HG03354 (cell line): ENCODE data around the gene APBA1.

Experiments used
- ATAC-seq: cut with Tn5 transposase; IDR thresholded peaks from one replicate; pipeline ENCODE4 v1.9.1; 2021; ENCODE audit warnings: mild to moderate bottlenecking; ENCODE audit not compliant: unreplicated experiment, poor library complexity, severe bottlenecking

APBA1 gene

DNA sequence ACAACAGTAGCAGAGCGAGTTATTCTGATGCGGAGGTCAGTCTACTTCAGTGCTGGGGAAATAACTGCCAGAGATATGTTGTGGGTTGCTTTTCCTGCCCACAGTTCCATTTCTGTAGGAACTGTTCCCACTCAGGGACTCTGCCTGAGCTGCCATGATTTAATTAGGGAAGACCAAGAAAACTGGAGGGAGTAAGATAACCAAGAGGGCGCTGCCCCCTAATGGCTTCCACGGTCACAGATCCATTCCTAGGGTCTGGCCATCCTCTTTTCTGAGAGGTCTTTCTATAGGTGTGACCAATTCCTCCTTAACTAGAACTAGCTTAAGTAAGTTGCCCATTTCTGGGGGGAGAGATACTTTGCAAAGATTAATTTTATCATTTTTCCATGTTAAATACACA, 125.9 kb downstream of the APBA1 start:
- no peak for ATAC-seq

DNA sequence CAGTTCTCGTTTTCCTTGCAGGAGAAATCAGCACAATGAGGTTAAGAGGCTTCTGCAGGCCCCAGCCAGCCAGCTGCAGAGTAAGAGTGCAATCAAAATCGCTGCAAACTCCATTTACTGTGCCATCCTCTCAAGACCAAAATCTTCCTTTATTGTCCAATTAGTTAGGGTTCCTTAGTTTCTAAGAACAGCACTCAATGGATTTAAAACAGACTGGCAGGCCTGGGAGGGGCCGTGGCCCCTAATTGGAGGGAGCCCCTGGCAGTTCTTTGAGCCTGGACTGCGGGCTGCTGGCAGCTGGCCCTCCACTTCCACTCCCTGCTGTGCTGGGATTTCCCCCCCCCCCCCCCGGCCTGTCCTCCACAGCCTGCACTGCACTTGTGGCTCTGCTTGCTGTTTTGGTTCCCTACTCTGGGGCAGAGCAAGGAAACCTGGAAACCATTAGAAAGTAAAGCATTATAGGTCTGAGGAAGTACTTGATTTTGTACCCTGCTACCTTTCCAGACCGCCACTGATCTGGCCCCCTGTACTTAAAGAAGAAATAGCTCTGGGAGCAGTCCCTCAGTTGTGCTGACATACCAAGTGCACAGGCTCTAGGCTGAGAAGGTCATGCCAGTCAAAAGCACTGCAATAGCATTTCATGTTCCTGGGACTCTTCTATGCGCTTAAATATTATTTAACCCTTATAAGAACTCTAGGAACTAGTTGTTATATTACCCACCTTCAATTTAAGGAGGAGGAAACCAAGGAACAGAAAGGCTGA, 129.0 kb downstream of the APBA1 start:
- no peak for ATAC-seq

DNA sequence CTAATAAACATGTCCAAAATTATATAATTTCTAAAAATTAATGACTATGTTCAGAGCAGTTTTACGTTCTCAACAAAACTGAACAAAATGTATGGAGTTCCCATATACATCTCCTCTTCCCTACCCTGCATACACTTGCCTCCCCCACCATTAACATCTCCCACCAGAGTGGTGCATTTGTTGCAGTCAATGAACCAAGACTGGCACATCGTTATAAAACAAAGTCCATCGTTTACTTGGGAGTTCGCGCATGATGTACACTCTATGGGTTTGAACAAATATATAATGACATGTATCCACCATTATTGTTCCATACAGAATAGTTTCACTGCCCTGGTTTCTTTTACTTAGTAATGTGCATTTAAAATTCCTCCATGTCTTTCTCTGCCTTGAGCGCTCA, 130.1 kb downstream of the APBA1 start:
- ATAC-seq, result no peak

DNA sequence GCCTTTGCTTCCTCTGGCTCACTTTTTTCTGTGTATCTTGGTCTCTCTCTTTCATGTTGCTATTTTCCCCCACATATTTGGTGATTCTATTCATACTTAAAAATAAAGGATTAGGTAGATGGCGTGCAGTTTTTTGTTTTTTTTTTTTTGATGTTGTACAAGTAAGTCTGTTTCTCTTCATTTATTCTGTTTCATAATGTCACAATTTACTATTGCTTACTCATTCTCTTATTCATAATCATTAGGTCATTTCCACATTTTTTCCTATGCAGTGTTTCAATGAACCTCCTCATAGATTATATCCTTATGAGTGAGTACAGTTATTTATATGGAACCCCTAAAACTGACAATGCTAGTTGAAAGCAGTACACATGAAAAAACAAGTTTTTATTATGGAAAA, 136.3 kb downstream of the APBA1 start:
- no peak for ATAC-seq

DNA sequence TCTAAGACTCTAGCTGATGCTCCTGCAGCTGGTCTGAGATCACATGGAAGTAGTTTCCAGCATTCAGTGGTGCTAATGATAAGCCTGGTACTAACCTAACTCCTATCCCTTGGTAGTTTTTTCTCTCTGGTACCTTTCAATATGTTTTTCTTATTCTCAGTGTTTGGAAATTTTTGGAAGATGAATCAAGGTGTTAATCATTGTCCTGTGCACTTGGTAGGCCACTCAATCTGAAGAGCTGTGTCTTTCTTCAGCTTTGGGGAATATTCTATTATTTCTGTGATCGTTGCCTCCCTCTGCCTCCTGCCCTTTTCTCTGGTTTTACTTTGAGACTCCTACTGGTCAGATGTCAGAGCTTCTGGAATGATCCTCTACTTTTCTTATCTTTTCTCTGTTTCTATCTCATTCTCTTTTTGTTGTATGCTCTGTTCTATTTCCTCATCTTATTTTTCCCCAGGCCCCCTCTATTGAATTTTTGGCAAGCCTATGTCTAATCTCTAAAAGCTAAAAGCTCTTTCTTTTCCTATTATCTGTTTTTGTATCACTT, 136.8 kb downstream of the APBA1 start:
- no peak for ATAC-seq

DNA sequence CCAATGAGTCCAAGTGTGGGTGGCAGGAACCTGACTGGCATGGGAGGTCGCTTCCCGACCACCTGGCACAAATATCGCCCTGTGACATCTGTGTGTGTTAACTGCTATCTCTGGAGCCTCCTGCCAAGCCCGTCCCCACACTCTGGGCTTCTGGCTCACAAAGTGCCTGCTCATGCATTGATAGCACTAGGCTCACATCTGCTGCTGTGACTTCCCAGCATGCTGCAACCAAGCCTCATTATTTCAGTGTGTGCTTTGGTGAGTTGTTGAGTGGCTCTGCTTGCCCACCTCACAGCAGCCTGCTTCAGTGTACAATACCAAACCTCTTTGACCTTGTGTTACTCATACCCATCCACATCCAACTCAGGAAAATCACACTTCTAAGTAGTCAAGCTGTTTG, 139.8 kb downstream of the APBA1 start:
- ATAC-seq, result no peak

DNA sequence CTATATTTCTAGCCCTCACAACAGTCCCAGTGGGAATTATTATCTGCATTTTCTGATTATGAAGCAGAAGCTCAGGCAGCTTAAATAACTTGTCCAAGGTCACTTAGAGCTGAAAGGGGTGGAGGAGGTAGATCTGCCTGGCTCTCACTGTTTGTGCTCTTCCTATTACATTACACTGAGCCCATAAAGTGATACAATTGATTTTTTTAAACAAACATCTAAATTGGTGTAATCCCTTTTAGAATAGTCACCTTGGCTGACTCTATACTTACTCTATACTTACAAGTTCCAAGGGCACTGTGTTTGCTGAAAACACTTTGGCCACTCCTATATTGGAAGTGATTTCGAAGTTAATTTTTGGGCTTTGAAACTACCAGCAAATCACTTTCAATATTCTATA, 144.7 kb downstream of the APBA1 start:
- ATAC-seq, result no peak

DNA sequence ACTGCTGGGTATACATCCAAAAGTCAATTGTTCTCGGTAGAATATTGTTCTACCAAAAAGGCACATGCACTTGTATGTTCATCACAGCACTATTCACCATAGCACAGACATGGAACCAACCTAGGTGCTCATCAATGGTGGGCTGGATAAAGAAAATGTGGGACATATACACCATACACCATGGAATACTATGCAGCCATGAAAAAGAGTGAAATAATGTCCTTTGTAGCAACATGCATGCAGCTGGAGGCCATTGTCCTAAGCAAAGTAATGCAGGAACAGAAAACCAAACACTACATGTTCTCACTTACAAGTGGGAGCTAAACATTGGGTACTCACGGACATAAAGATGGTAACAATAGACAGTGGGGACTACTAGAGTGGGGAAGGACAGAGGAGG, 145.5 kb downstream of the APBA1 start:
- no peak for ATAC-seq

DNA sequence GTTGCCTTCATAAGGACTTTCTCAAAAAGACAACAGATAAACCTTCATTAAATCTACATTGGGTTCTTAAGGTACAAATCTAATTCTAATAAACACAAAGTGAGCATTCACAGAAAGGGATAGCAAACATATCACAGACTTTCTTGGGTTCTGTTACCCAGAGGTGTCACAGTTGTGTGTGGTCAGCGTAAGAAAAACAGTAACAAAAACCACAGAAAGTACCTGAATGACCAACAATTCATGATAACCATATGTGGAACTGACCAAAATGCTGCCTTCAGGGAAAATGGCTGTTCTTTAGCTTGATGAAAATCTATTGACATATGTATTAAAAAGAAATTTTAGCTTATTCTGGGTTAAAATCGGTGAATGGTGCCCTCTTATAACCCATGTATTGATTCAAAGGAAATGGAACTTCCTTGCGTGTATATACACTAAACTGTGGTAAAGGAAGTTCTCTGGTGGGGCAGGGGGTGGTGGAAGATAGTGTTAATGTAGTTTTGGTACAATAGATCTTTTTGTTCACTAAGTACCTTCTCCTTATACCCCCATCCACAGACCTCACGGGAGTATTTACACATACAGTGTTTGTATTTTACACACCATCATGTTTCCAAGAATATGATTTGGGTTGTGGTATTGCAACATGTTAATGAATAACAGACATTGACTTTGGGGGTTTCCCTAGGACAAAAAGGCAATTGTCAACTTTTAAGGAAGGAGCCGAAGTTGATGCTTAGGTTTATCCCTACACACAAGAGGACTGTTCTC, 152.5 kb downstream of the APBA1 start:
- ATAC-seq, result peak; percentile 97

DNA sequence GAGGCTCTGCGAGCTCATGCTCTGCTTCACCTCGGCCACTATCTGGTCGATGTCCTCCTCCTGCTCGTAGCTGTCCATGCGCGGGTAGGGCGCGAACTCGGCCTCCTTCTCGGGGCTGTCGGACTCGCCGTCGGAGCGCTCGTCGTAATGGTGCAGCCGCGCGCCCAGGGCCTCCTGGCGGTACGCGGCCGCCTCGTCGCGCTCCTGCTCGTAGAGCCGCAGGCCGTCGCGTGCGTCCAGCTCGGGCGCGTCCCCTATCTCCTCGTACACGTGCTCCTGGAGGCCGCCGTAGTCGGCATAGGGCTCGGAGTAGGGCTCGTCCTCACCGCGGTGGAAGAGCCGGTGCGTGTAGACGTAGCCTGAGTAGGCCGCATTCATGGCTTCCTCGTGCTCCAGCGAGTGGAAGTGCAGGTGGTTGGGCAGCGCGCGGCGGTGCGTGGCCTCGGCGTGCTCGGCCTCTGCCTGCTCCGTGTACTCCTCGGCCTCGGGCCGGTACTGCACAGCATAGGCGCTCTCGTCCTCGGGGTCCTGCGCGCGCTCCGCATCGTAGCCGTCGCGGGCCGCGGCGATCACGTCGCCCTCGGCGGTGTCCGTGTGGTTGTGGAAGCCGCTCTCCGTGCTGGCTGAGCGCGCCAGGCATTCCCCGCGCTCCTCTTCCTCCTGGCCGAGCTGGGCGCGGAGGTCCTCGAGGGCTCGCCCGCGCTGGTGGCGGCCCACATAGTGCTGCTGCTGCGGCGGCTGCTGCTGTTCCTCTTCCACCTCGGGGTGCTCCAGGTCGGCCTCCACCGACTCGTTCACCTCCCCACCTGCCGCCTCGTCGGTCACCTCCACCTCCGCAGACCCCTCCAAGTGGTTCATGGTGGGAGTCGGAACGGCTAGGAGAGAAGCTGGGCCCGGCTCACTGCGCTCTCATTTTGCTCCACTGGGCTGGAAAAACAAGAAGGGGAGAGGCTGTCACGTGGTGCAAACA, 155.5 kb downstream of the APBA1 start:
- ATAC-seq, result no peak

DNA sequence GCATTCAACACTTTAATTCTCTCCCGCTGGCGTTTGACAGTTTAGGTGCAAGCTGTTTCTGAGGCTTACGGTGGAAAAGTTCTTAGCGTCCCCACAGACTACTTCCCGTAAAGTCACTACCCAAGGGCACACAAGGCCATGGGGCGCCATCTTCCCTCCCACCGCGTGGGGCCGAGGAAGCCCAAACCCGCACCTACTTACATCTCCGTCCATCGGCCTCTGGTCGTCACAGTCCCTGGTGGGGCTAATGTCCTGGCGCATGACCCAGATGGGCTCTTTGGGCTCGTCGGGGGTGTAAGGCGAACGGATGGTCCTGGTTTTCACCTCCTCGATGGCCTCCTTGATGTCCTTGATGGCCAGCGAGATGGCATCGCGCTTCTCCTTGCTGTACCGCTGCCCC, 156.4 kb downstream of the APBA1 start:
- no peak for ATAC-seq

DNA sequence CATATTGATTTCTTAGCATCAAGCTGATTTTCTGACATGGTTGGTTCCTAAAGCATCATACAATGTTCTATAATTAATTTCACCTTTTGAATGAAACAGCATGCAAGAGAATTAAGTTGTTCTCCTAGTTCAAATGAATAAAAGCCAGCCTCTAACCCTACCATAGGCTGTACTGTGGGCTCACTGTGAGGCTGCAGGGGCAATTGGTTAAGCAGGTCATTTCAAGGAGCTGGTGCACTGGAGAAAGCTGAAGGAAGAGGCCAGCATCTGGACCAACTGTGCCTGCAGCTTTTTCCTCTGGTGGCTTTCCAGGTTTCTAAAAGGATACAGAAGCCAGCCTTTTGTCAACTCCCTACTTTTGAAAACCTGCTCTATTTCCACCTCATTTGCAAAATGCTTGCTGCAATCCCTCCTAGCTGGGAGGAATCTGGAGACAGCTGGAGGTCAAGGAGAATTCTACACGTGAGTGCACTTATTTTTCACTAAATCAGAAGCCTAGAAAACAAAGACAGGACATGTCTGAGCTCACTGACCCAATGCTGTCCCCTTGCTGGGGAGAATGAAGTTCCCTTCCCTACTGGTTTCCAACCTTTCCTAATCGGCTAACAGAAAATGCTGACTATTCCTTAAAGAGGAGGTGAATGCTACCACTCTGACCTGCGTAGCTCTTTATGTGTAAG, 158.9 kb downstream of the APBA1 start:
- no peak for ATAC-seq

DNA sequence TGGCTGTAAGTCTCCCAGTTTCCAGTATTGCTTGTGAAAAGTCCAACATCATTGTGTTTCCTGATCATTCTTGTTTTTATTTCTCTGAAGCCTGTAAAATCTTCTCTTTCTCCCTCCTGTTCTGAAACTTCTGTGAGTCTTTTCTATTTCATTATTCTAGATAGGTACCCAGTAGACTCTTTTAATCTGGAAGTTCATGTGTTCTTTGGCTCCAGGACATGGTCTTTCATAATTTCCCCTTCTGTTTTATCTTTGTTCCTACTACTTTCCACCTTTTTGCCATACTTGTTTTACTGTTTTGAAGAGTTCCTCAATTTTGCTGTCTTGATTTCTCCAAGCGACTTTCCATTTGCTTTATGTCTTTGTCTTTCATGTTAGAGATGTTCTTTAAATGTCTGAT, 168.1 kb downstream of the APBA1 start:
- ATAC-seq, result no peak

DNA sequence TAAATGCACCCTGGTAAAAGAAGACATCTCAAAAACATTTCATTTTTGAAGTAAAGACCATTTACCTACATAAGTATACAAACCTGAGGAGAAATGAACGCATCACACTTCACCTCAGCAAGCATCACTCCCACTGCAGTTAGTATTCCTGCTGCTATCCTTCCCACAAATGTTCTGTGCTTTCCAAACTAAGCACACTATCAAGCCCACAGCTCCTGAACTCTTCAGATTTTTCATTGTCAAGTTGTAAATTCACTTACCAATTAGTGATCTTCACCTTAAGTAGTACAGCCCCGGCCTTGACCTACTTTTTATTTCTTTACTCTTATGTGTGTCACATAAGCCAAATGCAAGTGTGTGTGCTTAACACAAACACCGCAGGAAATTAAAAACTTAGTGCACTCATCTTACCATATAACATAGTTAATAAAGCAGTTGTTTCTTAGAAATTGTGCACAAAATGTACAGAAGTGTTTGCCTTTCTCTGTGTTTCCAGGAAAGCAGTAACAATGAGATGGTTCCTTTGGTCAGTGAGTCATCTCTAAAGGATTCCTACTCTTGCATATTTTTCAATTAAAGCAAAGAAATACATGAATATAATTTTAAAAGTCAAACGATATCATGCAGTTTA, 169.4 kb downstream of the APBA1 start:
- no peak for ATAC-seq

DNA sequence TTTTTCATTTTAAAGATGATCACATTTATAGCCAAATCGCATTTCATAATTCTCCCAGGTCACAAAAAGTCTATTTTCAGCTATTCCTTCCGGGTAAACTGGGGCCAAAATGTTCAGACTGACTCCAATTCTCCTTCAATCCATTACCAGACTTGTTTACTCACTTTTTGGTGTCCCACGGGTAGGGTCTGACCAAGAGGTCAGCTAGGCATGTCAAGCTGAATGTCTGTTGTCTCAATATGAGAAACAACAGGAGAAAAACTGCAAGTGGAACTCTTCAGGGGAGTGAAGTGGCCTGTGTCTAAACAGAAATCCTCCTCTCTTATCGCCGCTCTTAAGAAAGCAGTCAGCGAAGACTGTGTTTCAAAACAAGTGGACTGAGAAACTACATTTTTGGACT, 171.3 kb downstream of the APBA1 start:
- ATAC-seq, result no peak

DNA sequence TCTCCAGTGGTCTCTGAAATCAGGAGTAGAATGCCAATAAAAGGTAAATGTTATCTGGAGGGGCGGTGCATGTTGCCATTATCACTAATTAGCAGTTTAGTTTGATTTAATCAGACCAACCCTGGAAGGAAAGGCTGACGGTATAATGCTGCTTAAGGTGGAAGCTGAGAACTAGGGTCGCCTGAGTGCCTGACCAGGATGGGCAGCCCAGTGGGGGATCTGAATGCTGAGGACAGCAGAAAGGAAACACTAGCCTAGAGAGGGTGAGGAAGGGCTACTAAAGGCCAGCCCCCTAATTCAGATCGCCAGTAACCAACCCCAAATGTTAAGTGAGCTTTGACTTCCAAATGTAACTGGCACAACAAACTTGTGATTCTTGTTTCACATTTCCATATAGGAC, 172.2 kb downstream of the APBA1 start:
- no peak for ATAC-seq

DNA sequence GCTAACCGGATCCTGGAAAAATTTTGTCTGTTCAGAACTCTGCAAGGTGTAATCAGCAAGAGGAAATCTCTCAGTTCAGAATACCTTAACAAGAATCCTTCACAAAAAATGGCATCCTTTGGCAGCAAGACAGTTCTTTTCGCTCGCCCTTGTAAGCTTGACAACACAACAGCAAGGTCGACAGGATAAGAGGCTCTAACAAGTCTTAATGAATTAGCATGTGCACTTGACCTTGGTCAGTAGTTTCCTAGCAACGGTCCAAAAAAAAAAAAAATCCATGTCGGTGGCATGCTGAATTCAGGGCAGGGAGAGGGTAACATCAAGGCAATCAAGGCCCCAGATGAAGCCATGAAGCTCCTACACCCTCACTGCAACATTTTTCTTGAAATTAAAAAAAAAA, 172.8 kb downstream of the APBA1 start:
- no peak for ATAC-seq

DNA sequence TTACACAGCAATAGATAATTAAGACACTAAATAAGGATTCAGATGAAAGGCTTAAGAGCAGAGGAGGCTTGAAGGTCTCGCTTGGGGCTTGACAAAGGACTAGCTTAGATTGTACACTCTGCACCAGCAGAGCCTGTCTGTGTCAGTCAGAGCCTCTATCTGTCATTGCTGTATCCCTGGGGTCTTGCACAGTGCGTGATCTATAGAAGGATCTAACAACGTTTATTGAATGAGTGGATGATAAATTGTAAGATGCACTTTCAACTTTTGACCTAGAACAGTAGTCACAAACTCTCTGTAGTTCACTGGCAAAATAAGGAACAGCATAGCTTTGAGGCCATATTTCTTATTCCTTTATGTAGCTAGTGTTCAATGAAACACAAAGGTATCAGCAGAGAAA, 173.7 kb downstream of the APBA1 start:
- ATAC-seq, result no peak

DNA sequence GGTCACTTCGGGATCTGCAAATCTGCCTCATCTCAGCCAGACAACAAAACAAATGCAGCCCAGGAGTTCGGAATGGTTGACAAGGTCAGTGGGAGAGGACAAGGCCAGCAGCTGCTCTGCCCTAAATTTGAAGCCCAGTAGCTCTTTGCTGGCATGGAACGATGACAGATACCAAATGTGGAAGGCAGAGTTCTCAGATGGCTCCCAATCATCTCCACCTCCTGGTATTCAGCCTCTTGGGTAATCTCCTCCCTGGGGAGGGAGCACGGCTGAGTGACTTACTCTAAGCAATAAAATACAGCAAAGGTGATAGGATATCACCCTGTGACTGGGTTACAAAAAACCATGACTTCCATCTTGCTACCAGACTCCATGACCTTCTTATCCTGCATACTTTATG, 174.4 kb downstream of the APBA1 start:
- ATAC-seq, result no peak
